BLaER1 treated with 17β-estradiol and CSF1 and Interleukin-3, amounts not matched to agents 10 nM and 100 nM (cell line): ENCODE data around the gene SIAH1.
"Not testable (repeated sequence)": the region's sequence is repeated elsewhere in the genome, so short reads cannot be mapped to it uniquely, and the experiment has no call there.

Source experiments
- H3K27ac ChIP-seq, 11 experiments: shearing (Covaris generic); formaldehyde crosslinking; 2 replicates each; pipeline ENCODE4 v1.8.1; 2022
- H3K27me3 ChIP-seq, 11 experiments: shearing (Covaris generic); formaldehyde crosslinking; 2 replicates each; pipeline ENCODE4 v1.8.1; 2022
- H3K36me3 ChIP-seq, 11 experiments: shearing (Covaris generic); formaldehyde crosslinking; 2 replicates each; pipeline ENCODE4 v1.8.1; 2022
- H3K4me1 ChIP-seq, 10 experiments: shearing (Covaris generic); formaldehyde crosslinking; 2 replicates each; pipeline ENCODE4 v1.8.1; 2022
- H3K4me2 ChIP-seq, 11 experiments: shearing (Covaris generic); formaldehyde crosslinking; 2 replicates each; pipeline ENCODE4 v1.8.1; 2022
- H3K4me3 ChIP-seq, 10 experiments: shearing (Covaris generic); formaldehyde crosslinking; 2 replicates each; pipeline ENCODE4 v1.8.1; 2022
- H3K9ac ChIP-seq, 11 experiments: shearing (Covaris generic); formaldehyde crosslinking; 2 replicates each; pipeline ENCODE4 v1.8.1; 2022
- H3K9me3 ChIP-seq, 11 experiments: shearing (Covaris generic); formaldehyde crosslinking; replicated peaks in 1 of 11; 2 replicates each; pipeline ENCODE4 v1.8.1; 2022
- H4K20me1 ChIP-seq, 11 experiments: shearing (Covaris generic); formaldehyde crosslinking; 2 replicates each; pipeline ENCODE4 v1.8.1; 2022
- Cebpa-rat ChIP-seq, 11 experiments: shearing (Covaris generic); IDR thresholded peaks; 2 replicates each; pipeline ENCODE4 v1.8.1; 2022

SIAH1 gene

GRCh38 chr16:48373258-48374029 lies 11.8 kb downstream of the SIAH1 start:
- Histone ChIP-seq H3K9me3 (no peaks in the 10 kb centered on the region), H3K9ac (no peak overlapping the region), H3K27me3 (no peaks in the 10 kb centered on the region), H3K36me3 (peaks cover 0 to 9% (median 0%) of the 10 kb centered on the region in 11 experiments; a peak in 2 of 22 replicates), H3K4me2 (peak overlapping the region in 10 of 11 experiments; percentile 10 to 70 (median 28); a peak in 13 of 22 replicates), H4K20me1 (peaks cover 88 to 100% (median 100%) of the 10 kb centered on the region in 11 experiments), H3K4me3 (no peak overlapping the region), H3K27ac (peak overlapping the region in 3 of 11 experiments; percentile 4 to 49 (median 33); a peak in 4 of 22 replicates), H3K4me1 (peaks cover 21 to 94% (median 53%) of the 10 kb centered on the region in 10 experiments)
- TF ChIP-seq Cebpa-rat (IDR thresholded peaks at IDR 0.05) = no peak

GRCh38 chr16:48372744-48373143 lies 12.5 kb downstream of the SIAH1 start:
- Histone ChIP-seq H3K9ac (no peak overlapping the region), H3K27me3 (no peaks in the 10 kb centered on the region), H3K36me3 (0 out of 22 replicates have a peak, but pooled peaks cover 0 to 9% (median 0%) of the 10 kb centered on the region in 11 experiments), H3K4me1 (peaks cover 24 to 90% (median 53%) of the 10 kb centered on the region in 10 experiments), H3K4me3 (no peak overlapping the region), H3K4me2 (peak overlapping the region in 7 of 11 experiments; percentile 10 to 70 (median 28); a peak in 7 of 22 replicates), H3K9me3 (no peaks in the 10 kb centered on the region), H3K27ac (no peak overlapping the region), H4K20me1 (peaks cover 86 to 100% (median 100%) of the 10 kb centered on the region in 11 experiments; a peak in 21 of 22 replicates)
- TF ChIP-seq Cebpa-rat (IDR thresholded peaks at IDR 0.05) = no peak

GRCh38 chr16:48371393-48371780 lies 13.8 kb downstream of the SIAH1 start:
- Histone ChIP-seq H3K4me3 (no peak overlapping the region), H3K9ac (no peak overlapping the region)

GRCh38 chr16:48370668-48371392 lies 14.4 kb downstream of the SIAH1 start:
- not testable (repeated sequence) for H3K4me2 ChIP-seq, H3K27ac ChIP-seq, H3K36me3 ChIP-seq, H3K4me3 ChIP-seq, H3K9me3 ChIP-seq, H3K9ac ChIP-seq, H3K27me3 ChIP-seq
- Histone ChIP-seq H3K4me1 (peaks cover 27 to 87% (median 55%) of the 10 kb centered on the region in 10 experiments), H4K20me1 (peaks cover 86 to 100% (median 100%) of the 10 kb centered on the region in 11 experiments; a peak in 21 of 22 replicates)

More at GRCh38 chr16:48371393-48371780, 13.8 kb downstream of the SIAH1 start:
- Histone ChIP-seq H3K36me3 (0 out of 22 replicates have a peak, but pooled peaks cover 0 to 9% (median 0%) of the 10 kb centered on the region in 11 experiments), H3K4me2 (no peak overlapping the region), H3K9me3 (no peaks in the 10 kb centered on the region), H3K27me3 (no peaks in the 10 kb centered on the region), H4K20me1 (peaks cover 86 to 100% (median 100%) of the 10 kb centered on the region in 11 experiments; a peak in 21 of 22 replicates), H3K4me1 (peaks cover 24 to 90% (median 53%) of the 10 kb centered on the region in 10 experiments), H3K27ac (no peak overlapping the region)
- TF ChIP-seq Cebpa-rat (IDR thresholded peaks at IDR 0.05) = no peak

- H3K4me1 ChIP-seq = peaks cover 33 to 87% (median 58%) of the 10 kb centered on the region in 10 experiments
These were observed 15.0 kb downstream of the SIAH1 start for GRCh38 chr16:48370229-48370628.

GRCh38 chr16:48369765-48370164 lies 15.4 kb downstream of the SIAH1 start:
- peaks cover 86 to 100% (median 100%) of the 10 kb centered on the region in 11 experiments; a peak in 21 of 22 replicates for H4K20me1 ChIP-seq
- peaks cover 0 to 11% (median 0%) of the 10 kb centered on the region in 11 experiments; a peak in 2 of 22 replicates for H3K36me3 ChIP-seq
- no peak overlapping the region for H3K27ac ChIP-seq
- H3K9ac ChIP-seq = no peak overlapping the region
- H3K9me3 ChIP-seq = no peaks in the 10 kb centered on the region; a peak in 1 of 22 replicates
- no peak overlapping the region for H3K4me3 ChIP-seq
- peak overlapping the region in 3 of 11 experiments; percentile 8 to 38 (median 17); a peak in 2 of 22 replicates for H3K4me2 ChIP-seq
- no peaks in the 10 kb centered on the region for H3K27me3 ChIP-seq
- TF ChIP-seq Cebpa-rat (IDR thresholded peaks at IDR 0.05) = no peak
- peaks cover 38 to 87% (median 58%) of the 10 kb centered on the region in 10 experiments for H3K4me1 ChIP-seq

More at GRCh38 chr16:48370229-48370628, 15.0 kb downstream of the SIAH1 start:
- Histone ChIP-seq H3K36me3 (peaks cover 0 to 9% (median 0%) of the 10 kb centered on the region in 11 experiments; a peak in 2 of 22 replicates), H3K27me3 (no peaks in the 10 kb centered on the region), H3K9ac (no peak overlapping the region), H3K4me2 (peak overlapping the region in 3 of 11 experiments; percentile 8 to 38 (median 17); a peak in 3 of 22 replicates), H4K20me1 (peaks cover 86 to 100% (median 100%) of the 10 kb centered on the region in 11 experiments; a peak in 21 of 22 replicates), H3K4me3 (no peak overlapping the region), H3K27ac (no peak overlapping the region), H3K9me3 (no peaks in the 10 kb centered on the region; a peak in 1 of 22 replicates)
- no peak for TF ChIP-seq Cebpa-rat (IDR thresholded peaks at IDR 0.05)

GRCh38 chr16:48367441-48368049 lies 17.7 kb downstream of the SIAH1 start:
- peak overlapping the region; percentile 62 to 98 (median 86) for H3K4me2 ChIP-seq
- H3K4me1 ChIP-seq = peaks cover 32 to 82% (median 44%) of the 10 kb centered on the region in 10 experiments
- H3K4me3 ChIP-seq = 0 out of 20 replicates have a peak overlapping the region, but pooled peaks of 1 of the 10 experiments have one; percentile 58
- H3K27me3 ChIP-seq = no peaks in the 10 kb centered on the region
- TF ChIP-seq Cebpa-rat (IDR thresholded peaks at IDR 0.05) = no peak
- peak overlapping the region in 8 of 11 experiments; percentile 46 to 79 (median 71); a peak in 4 of 22 replicates for H3K9ac ChIP-seq
- peaks cover 86 to 100% (median 100%) of the 10 kb centered on the region in 11 experiments; a peak in 21 of 22 replicates for H4K20me1 ChIP-seq
- H3K27ac ChIP-seq = peak overlapping the region in 9 of 11 experiments; percentile 40 to 82 (median 74); a peak in 12 of 22 replicates
- peaks cover 0 to 4% (median 0%) of the 10 kb centered on the region in 11 experiments; a peak in 1 of 22 replicates for H3K9me3 ChIP-seq
- H3K36me3 ChIP-seq = peaks cover 0 to 24% (median 6%) of the 10 kb centered on the region in 11 experiments; a peak in 9 of 22 replicates
